Transverse colon (tissue), 3 donors: ENCODE results near the gene ANK3.

ENCODE experiments used
- EP300 ChIP-seq: sonication (generic); formaldehyde crosslinking; IDR thresholded peaks from one replicate; pipeline ENCODE4 v1.6.1; 2017; ENCODE audit warnings: antibody characterized with exemption, low read depth
- POLR2A ChIP-seq: fragments of 450-650 bp; IDR thresholded peaks from one replicate; pipeline ENCODE4 v1.6.1; 2016; ENCODE audit warnings: antibody characterized with exemption, mild to moderate bottlenecking, moderate library complexity
- TF ChIP-seq, protein P1 (sequence below), 5 experiments: fragments of 200-600 bp in 3 of 5; fragments of 450-650 bp in 2 of 5; sonication (generic) in 3 of 5; IDR thresholded peaks; 1 replicate in 2 of 5; 2 replicates in 3 of 5; pipeline ENCODE4 v1.5.1; 2016 to 2017; ENCODE audit warnings: antibody characterized with exemption in 5 of 5, inconsistent platforms in 3 of 5, mild to moderate bottlenecking in 2 of 5, moderate library complexity in 1 of 5

DNA sequence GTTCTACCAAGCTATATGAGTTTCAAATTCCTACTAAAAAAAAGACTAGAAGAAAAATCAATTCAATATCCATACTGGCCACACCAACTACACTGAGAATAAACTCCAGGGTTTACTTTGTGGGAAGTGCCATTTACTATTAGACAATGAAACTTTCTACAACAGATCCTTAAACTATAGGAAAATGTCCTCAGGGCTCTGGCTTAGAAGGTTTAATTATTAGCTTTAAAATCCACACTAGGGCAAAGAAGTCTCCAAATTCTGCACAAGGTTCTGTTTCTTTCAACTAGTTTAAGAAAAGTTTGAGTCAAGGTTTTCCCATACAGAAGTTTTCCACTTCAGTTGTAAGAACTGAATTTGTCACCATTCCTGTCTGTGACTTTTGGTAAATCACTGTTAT, 251.6 kb downstream of the ANK3 start:
- TF ChIP-seq POLR2A (no peak), EP300 (no peak)
- TF ChIP-seq, protein P1, sequence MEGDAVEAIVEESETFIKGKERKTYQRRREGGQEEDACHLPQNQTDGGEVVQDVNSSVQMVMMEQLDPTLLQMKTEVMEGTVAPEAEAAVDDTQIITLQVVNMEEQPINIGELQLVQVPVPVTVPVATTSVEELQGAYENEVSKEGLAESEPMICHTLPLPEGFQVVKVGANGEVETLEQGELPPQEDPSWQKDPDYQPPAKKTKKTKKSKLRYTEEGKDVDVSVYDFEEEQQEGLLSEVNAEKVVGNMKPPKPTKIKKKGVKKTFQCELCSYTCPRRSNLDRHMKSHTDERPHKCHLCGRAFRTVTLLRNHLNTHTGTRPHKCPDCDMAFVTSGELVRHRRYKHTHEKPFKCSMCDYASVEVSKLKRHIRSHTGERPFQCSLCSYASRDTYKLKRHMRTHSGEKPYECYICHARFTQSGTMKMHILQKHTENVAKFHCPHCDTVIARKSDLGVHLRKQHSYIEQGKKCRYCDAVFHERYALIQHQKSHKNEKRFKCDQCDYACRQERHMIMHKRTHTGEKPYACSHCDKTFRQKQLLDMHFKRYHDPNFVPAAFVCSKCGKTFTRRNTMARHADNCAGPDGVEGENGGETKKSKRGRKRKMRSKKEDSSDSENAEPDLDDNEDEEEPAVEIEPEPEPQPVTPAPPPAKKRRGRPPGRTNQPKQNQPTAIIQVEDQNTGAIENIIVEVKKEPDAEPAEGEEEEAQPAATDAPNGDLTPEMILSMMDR (IDR thresholded peaks at IDR 0.05): no peak
